Hypothalamus (tissue), 51 donors: ENCODE results near the gene VPS8.

Experiments used
- DNase-seq, 51 donors: peaks; one replicate each; lab custom pipeline; 2025; lab: John Stamatoyannopoulos, UW

VPS8 gene

GRCh38 chr3:184811999-184812661 is at the start of gene VPS8:
Gene VPS8 (plus strand): TSS chr3:184812166. CDS start chr3:184824633, 12,467 bp downstream.
- DNase-seq, result peak; percentile 31 to 97 (median 91)

GRCh38 chr3:184764191-184764590 is 47.8 kb upstream of the VPS8 start:
- no peak for DNase-seq

GRCh38 chr3:184765047-184765729 is 46.8 kb upstream of the VPS8 start:
- no peak for DNase-seq

GRCh38 chr3:184765730-184766074 is 46.3 kb upstream of the VPS8 start:
- peak in 1 of 51 donors; percentile 7 for DNase-seq

GRCh38 chr3:184766555-184767261 is 45.3 kb upstream of the VPS8 start:
- no peak for DNase-seq

GRCh38 chr3:184767377-184767776 is 44.6 kb upstream of the VPS8 start:
- no peak for DNase-seq

- no peak for DNase-seq
These were observed 42.4 kb upstream of the VPS8 start for GRCh38 chr3:184769382-184770170.

GRCh38 chr3:184770541-184770940 is 41.4 kb upstream of the VPS8 start:
- no peak for DNase-seq

- no peak for DNase-seq
These were observed 40.5 kb upstream of the VPS8 start for GRCh38 chr3:184771301-184772127.

- peak in 4 of 51 donors; percentile 7 to 37 (median 18) for DNase-seq
These were observed 39.2 kb upstream of the VPS8 start for GRCh38 chr3:184772667-184773272.

- DNase-seq, result no peak
These were observed 38.4 kb upstream of the VPS8 start for GRCh38 chr3:184773283-184774186.

GRCh38 chr3:184776916-184777315 is 35.0 kb upstream of the VPS8 start:
- DNase-seq, result no peak

GRCh38 chr3:184777566-184778356 is 34.2 kb upstream of the VPS8 start:
- DNase-seq, result peak; percentile 9 to 95 (median 72)

GRCh38 chr3:184778426-184779332 is 33.3 kb upstream of the VPS8 start:
- no peak for DNase-seq

GRCh38 chr3:184780981-184781515 is 30.9 kb upstream of the VPS8 start:
- no peak for DNase-seq

- DNase-seq, result no peak
These were observed 30.2 kb upstream of the VPS8 start for GRCh38 chr3:184781801-184782200.
